HG02885 (cell line): ENCODE results near the gene DTNB.
"Not testable (repeated sequence)": the region's sequence is repeated elsewhere in the genome, so short reads cannot be mapped to it uniquely, and the experiment has no call there.

Experiments
- ATAC-seq: cut with Tn5 transposase; IDR thresholded peaks from one replicate; pipeline ENCODE4 v1.9.1; 2021; ENCODE audit warnings: mild to moderate bottlenecking; ENCODE audit not compliant: unreplicated experiment, poor library complexity

DTNB gene

DNA sequence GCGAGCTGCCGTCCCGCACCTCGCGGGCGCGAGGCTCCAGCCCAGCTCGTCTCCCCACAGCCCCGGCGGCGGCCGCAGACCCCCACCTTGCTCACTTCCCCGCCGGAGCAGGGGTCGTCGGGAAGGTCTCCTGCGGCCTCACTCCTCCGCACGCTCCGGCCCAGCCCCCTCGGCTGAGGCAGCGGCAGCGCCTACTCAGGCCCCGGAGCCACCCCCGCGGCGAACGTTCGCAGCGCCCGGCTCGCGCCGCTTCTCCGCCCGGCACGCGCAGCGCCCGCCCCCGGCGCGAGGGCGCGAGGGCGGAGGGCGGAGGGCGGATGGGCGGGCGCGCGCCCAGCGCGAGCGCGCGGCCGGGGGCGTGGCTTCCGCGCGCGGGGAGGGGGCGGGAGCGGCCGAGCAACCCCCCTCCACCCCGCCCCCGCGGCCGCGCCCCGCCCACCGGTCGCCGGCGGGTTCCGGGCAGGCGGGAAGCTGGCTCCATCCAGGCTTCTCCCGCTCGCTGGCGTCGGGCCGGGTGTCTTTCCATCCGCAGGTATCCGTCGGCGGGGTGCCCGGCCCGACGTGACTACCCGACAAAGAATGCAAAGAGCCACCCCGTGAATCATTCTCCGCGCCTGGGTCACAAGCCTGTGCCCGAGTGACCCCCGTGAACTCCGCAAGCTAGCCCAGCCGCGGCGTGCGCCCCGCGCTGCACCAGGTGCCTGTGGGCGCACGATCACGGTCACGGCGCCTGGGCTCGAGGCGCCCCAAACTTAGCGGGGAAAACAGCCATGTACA lies at the start of gene DTNB:
TSS of gene DTNB (minus strand) at position 278 of the 777 bp plus-strand sequence. CDS start 20,917 bp downstream, outside the sequence.
- ATAC-seq = peak; percentile 78

GRCh38 chr2:25722224-25722623 lies 48.8 kb upstream of the DTNB start:
- no peak for ATAC-seq

DNA sequence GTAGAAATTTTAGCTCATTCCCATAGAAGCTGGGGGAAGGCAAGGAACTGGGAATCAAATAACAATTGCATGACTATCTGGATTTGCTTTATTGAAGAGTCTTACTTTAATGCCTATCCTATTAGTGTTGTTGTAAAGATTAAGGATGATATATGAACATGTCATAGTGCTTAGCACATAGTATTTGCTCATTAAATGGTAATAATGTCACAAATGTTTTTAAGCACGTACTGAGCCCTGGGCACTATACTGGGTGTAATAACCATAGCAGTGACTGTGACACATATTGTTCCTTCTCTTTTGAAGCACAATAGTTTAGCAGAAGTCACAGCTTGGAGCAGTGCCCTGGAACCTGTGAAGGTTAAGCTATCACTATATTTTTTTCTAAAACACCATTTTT lies 47.2 kb upstream of the DTNB start:
- no peak for ATAC-seq

- ATAC-seq = no peak
These were observed 41.4 kb upstream of the DTNB start for GRCh38 chr2:25714740-25715139.

- no peak for ATAC-seq
These were observed 39.1 kb upstream of the DTNB start for GRCh38 chr2:25712455-25712854.

- ATAC-seq = no peak
These were observed 38.4 kb upstream of the DTNB start for GRCh38 chr2:25711675-25712354.

DNA sequence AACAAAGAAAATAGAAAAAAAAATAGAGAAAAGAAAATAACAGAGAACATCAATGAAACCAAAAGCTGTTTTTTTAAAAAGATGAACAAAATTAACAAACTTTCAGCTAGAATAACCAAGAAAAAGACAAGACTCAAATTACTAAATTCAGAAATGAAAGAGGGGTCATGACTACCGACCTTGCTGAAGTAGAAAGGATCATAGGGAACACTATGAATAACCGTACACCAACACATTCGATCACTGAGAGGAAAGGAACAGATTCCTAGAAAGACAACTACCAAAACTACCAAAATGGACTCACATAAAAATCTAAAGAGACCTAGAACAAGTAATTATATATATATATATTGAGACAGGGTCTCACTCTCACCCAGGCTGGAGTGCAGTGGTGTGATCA lies 37.4 kb upstream of the DTNB start:
- ATAC-seq = no peak

- no peak for ATAC-seq
These were observed 36.0 kb upstream of the DTNB start for GRCh38 chr2:25709349-25709748.

DNA sequence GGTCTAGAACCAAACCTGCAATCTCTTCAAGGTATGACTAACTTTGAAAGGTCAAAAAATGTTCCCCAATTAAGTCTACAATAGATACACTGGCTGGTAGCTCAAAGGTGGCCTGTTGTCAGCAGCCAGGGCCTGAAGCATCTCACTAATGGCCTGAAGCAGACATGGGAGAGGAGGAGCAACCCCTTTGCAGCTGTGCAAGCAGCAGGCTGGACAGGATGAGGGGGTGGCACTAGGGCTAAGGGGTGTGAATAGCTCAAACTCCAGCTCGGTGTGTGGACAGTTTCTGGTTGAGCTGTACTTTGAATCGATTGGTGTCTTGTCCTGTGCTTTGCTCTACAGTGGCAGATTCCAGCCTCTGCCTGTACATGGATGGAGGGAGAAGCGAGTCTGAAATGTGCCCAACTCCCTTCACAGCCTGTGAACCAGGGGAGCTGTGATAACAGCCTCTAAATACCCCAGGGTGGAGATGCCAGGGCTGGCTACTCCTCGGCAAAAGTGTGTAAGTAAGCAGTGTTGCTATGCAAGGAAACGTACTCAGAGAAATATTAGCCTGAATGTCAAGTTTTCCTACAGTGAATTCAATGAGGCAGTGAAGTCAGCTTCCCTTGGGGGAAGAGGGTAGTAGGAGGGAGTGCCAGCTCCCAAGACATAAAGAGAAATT lies 34.7 kb upstream of the DTNB start:
- ATAC-seq = no peak

- not testable (repeated sequence) for ATAC-seq
These were observed 32.2 kb upstream of the DTNB start for GRCh38 chr2:25705575-25705974.

GRCh38 chr2:25701801-25702200 lies 28.4 kb upstream of the DTNB start:
- no peak for ATAC-seq

DNA sequence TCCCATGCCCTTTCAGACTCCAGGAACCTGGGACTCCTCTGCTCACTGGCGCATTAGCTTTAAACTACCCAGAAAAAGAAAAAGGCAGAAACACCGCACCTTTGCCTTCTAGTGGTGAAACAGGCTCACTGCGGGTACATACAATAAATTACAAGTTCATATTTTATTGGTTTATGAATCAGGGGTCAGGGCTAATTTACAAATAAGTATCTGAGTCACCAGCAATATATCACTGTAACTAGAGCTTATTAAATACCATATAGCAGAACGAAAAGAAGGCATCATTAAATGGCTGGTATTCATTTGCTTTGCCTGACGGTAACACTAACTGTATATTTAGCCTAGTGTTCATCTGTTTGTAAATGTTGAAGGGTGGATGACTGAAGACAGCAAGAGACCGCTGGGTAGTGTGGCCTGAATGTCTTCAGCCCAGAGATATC lies 26.9 kb upstream of the DTNB start:
- ATAC-seq = no peak

- ATAC-seq = no peak
These were observed 25.8 kb upstream of the DTNB start for GRCh38 chr2:25699216-25699615.

- ATAC-seq = no peak
These were observed 25.4 kb upstream of the DTNB start for GRCh38 chr2:25698752-25699151.

- ATAC-seq = no peak
These were observed 24.4 kb upstream of the DTNB start for GRCh38 chr2:25697559-25698341.

- no peak for ATAC-seq
These were observed 19.5 kb upstream of the DTNB start for GRCh38 chr2:25692737-25693445.

DNA sequence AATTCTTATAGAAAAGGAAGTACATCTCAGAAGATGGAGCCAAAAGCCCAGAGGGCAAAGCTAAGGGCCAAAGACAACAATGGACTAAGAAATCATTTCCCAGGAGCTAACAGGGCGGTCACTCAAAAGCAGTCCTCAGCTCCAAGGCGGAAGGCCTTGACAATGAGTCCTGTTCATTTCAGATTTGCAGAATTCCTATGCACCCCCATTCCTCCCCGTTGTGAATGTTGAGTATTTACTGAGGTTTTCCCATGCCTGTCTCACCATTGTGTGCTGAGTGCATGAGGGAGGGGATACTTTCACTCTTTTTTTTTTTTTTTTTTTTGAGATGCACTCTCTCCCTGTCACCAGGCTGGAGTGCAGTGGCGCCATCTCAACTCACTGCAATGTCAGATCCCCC lies 18.8 kb upstream of the DTNB start:
- ATAC-seq = no peak

DNA sequence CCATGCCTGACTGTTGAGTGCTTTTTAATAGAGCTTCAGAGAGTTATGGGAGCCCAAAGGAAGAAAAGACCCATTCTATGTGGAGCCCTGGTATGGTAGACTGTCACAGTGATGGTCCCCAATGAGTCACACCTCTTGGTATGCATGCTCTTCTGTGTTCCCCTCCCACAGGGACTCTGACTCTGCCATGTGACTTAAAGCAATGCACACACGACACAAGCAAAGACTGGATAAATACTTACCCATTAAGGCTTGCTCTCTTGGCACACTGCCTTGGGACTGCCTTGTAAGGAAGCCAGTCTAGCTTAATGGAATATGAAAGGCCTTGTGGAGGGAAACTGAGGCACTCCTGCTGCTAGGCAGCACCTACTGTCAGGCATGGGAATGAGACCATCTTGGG lies 16.7 kb upstream of the DTNB start:
- ATAC-seq = no peak

- no peak for ATAC-seq
These were observed 14.9 kb upstream of the DTNB start for GRCh38 chr2:25688236-25688635.

- no peak for ATAC-seq
These were observed 12.4 kb upstream of the DTNB start for GRCh38 chr2:25685741-25686140.
